Skin of body (tissue), 2 donors: Measurements from ENCODE around the gene MFSD2A. TPM values are rescaled to one million over a fixed set of nuclear protein-coding genes. Genes with fewer than 3 reads are reported as not detected.
"Not testable (repeated sequence)": the region's sequence is repeated elsewhere in the genome, so short reads cannot be mapped to it uniquely, and the experiment has no call there.

ENCODE experiments used
- DNase-seq: peaks from one replicate; lab custom pipeline; 2025; lab: John Stamatoyannopoulos, UW
- total RNA-seq: library from RNA; depleted of rRNA; stranded (reverse); fragments of >200 nt; gene quantifications from one replicate; pipeline ENCODE4 v1.2.3, GENCODE V29; 2014

MFSD2A gene
- total RNA-seq, 1 donor from 2014 or later, result 16.2 TPM

DNA sequence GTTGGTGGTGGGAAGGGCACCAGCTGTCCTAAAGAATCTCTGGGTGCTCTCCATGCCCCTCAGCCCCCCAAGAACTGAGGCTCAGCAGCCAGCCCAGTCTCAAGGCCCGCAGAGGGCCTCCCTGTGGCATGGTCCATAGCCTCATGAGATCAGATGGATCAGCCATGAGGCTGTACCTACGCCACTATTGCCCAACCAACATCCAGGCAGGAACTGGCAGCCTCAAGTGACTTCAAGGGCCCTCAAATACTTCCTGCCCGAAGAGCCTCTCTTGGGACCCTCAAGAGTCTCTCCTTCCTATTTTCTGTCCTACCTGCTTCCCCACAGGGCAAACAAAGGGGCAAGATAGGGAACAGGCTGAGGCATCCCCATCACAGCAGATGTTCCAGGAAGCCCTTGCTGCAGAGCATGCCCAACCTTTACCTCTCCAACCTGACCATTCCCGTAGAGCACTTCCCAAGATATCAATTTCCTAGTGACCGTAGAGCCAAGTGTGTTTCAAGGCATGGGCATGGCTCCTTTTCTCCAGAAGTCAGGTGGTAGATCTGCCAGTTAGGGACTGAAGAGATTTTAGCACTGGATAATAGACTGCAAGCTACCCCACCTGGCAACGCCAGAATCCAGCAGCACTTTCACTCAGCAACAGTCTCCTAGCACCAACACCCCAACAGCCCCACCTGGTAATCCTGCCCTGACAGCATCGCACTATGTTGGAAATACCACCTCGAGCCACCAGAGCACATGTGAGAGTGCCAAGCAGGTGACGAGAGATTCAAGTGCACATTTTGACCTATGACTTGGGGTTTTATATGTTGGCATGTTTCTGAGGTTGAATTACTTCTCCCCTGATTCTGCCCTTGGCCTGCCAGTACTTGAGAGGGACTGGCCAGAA lies 13.7 kb upstream of the MFSD2A start:
- DNase-seq, result no peak

DNA sequence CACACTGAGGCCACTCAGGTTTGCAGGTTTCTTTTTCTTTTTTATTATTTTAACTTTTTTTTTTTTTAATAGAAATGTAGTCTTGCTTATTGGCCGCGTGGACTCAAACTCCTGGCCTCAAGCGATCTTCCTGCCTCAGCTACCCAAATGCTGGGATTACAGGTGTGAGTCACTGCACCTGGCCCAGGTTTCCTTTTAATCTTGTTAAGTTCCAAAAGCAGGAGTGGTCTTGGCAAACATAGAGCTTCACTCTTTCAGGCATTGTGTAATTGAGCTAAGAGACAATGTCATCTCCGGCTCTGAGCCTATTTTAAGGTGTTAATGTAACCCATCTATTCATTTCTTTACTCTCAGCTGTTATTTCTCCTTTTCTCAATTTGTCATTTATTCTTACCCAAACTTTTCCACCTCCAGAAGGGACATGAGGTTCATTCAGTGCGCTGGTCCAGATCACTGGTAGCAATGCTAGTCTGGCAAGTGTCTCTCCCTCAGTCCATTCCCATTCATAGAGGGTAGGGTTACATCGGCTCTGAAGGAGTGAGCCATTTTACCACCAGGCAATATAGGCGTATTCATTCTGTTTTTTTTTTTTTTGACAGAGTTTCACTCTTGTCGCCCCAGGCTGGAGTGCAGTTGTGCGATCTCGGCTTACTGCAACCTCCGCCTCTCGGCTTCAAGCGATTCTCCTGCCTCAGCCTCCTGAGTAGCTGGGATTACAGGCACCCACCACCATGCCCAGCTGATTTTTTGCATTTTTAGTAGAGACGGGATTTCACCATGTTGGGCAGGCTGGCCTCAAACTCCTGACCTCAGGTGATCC lies 11.3 kb upstream of the MFSD2A start:
- DNase-seq, result no peak

DNA sequence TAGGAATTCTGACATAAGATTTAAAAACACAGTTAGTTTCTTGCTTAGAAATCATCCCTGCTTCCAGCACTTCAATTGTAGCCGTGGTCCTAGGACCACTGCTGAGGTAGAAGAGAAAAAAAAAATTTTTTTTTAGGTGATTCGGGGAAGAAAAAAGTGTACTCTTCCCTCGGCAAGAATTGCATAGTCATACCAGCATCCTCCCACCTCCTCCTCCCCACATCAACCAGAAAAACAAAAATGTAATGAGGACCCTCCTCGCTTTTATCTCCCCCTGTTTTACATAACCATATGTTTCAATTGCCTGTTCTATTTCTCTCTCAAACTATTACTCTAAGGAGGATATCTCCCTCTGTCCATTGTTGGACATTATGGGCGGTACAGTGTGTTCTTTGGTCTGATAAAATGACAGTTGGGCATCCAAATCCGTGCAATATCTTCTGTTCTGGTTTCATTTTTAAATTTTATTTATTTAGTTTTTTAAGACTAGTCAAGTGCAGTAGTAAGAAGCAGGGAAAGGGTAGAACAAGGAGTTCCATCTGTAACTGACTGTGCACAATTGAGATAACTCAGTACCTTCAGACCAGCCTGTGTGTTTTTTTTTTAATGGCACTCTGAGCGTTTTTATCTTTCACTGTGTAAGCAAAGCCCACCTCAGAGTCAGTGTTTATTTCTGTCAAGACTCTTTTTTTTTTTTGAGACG lies 10.4 kb upstream of the MFSD2A start:
- no peak for DNase-seq

DNA sequence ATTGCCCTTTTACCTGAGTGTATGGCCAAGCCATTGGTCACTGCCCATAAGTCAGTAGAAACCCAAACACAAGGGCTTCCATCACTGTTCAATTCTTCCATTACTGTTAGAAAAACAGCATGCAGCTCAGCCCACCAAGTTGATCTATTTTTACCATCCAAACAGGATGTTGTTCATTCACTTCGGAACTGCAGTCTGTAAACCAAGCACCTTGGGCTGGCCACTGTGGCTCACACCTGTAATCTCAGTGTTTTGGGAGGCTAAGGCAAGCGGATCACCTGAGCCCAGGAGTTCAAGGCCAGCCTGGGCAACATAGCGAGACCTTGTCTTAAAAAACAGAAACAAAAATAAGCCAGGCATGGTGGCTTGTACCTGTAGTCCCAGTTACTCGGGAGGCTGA lies 8.7 kb upstream of the MFSD2A start:
- DNase-seq, result no peak

DNA sequence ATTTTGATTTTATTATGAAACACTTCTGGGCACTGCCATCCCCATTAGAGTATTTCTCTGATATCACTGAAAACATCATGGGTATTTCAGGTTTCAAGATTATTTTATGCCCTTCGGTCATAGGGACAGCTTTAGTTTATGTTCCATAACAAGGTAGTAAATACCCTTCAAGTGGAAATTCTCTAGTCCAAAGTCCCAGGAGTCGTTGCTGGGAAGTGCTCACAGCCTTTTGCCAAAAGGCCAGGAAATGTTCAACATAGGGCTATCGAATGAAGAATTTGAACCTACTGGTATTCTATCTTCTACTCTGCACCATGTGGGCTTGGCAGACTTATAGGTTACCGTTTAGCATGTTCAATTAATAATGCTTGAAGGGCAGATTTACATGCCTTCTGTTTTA lies 7.7 kb upstream of the MFSD2A start:
- DNase-seq, result no peak

DNA sequence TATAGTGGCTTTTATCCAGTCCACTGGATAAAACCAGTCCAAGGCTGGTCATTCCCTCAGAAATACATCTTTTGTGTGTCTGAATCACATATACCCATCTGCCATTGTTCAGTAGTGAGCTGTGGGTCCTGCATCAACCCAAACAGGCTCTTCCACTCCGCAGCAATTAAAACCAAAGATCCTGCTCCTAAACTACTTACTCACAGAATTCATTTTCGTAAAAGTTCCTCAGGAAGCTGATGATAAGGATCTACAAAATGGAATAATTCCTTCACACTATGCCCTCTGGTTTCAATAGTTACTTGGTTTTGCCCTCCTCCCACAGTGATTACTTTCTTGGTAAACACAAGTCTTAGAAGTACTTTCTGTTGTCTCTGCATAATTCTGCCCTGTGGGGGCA lies 5.1 kb upstream of the MFSD2A start:
- DNase-seq, result no peak

DNA sequence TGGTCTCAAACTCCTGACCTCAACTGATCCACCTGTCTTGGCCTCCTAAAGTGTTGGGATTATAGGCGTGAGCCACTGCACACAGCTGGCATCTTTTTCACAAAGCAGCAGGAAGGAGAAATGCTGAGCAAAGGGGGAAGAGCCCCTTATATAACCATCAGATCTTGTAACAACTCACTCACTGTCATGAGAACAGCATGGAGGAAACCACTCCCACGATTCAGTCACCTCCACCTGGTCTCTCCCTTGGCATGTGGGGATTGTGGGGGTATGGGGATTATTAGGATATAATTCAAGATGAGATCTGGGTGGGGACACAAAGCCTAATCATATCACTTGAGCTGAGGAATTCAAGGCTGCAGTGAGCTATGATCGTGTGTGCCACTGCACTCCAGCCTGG lies 3.0 kb upstream of the MFSD2A start:
- no peak for DNase-seq

DNA sequence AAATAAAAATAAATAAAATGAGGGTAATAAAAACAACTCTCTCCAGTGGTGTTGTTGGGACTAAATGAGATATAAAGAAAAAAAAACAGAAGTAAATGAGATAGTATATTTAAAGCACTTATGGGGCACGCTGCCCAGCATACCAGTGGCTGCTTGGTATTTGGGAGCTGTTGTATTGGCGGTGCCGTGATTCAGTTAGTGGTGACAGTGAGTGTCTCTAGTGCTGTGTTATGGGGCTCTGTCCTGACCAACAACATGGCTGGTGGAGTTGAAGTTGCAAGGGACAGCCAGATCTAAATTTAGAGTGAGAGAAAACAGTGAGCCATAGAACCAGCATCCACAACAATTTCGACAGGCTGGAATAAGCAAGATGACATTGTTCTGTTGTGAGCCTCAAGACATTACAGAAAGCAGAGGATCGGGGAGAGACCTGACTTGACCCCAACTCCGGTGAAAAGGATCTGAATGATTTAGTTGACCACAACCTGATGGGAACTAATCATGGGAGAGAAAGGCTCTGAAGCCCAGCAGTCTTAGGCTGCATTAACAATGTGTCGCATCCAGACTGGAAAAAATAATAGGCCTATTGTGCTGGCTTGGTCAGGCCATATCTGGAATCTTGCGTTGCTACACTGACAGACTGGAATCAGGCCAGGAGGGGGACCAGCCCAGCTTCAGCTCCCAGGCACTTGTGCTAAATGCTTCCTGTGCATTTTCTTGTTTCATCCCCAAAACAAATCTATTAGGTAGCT lies 2.4 kb upstream of the MFSD2A start:
- no peak for DNase-seq

DNA sequence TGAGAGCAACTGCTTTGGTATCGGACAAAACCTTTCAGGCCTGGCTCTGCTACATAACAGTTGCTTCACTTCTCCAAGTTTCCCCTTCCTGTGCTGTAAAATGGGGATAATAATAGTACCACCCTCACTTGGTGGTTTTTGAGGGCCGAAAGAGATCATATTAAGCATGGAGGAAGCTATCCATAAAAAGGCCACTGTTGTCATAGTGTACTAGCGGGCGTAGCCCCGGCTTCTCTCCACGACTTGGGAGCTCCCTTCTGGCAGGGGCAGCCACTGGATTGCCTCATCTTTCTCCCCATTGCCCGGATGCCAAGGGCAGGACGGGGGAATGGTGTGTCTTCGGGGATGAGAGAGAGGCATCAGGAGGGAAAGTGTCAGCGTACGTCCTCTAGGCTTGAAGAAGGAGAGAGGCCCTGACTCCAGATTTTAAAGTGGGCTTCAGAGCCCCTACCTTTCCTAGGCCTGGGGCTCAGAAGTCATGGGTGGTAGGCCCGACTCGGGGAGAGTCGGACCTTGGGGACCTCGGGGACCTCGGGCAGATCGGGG lies 548 bp upstream of the MFSD2A start:
- DNase-seq, result no peak

DNA sequence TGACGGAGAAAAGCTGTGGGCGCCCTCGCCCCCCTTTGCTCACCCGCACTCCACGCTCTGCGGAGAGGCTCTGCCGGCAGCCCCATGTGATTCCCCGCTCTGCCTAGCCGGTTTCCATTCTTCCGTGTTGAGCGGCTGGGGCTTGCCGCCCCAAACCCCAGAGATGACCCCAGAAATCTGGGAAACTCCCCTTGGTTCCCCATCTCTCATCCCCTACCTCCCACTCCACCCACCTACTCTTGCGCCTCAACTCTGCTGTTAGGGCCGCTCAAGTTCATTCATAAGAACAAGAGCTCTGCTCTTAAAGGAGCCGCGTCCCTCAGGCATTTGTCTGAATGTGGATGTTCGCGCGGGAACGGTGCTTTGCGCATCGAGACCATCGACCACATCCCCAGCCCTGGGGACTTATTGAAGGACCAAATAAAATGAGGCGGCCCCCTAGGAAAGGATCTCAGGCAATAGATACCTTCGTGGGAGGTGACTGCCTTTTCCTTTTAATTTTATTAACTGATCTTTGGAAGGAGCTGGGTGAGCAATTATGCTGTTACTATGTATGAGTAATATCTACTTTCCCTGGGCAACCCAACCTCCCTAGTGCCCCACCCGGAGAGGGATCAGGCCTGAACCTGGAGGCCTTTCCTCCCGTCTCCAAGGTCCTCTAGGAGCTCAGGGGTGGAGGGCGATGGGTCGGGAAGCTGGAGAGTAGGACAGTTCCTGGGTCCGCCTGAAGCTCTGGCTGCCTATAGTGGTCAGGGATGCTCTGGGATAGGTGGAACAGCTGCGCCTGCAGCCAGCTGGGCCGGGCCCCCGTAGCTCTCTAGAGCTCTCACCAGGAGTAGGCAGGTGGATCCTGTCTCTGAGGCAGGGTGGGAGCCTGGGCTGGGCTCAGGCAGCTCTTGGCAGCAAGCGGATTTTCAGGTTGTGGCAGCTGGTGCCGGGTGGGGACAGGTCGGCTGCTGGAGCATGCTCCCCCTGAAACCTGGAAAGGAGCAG lies 898 bp downstream of the MFSD2A start:
- DNase-seq, result no peak

DNA sequence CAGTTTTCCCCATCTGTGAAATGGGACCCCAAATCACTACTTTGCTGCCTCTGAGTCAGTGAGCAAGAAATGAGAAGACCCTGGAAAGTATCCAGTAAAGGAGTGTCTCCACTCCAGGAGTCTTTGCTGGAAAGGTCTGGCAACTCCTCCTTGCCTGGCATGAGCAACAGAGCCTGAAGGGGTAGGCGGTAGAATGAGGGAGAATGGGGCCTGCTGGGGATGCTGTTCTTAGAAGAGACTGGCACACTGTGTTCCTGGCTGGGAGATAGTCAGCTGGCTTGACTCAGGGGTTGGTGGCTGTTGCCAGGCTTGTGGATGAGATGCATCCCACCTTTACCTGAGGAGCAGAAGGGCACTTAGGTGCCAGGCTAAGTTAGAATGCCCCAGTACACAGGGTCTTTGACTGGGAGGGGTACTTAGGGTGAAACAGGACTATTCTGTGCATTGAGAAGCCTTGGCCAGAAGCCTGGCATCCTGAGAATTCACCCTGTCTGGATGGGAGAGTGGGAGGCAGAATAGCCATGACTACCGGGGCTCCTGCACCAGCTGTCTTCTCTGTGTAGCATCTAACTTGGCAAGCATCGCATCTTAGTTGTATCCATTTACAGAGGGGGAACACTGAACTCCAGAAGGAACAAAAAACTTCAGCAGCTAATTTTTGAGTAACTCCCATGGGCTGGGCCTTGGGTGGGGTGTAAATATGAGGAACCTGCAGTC lies 2.5 kb downstream of the MFSD2A start:
- no peak for DNase-seq

DNA sequence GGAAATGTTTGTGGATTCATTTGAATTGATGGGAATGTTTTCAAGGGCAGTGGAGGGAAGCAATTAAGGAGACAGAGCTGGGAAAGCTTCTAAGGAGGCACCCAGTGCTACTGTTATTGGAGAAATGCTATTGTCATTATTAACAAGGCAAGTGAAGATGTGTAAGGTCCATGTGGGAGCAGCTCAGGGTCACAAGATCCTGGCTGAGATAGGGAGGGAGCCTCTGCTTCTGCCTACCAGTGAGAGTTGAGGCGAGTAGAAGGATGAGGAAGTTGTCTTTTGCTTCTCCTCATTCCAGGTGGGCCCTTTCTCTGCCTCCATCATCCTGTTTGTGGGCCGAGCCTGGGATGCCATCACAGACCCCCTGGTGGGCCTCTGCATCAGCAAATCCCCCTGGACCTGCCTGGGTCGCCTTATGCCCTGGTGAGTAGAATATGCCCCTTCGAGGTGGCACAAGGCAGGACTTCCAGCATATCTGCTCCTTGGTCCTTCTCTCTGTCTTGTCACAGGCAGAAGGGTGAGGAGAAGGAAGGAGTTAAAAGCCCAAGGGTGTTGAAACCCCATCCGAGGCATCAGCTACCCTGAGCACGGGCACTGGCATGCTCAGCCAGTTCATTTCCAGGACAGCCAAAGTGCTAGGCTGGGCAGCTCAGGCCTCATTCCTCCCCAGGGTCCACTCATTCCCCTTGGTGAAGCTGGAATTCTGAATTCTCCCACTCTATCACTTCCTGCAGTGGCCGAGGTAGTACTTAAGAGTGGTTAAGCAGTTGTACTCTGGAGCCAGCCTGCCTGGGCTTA lies 3.7 kb downstream of the MFSD2A start:
- DNase-seq, result no peak

DNA sequence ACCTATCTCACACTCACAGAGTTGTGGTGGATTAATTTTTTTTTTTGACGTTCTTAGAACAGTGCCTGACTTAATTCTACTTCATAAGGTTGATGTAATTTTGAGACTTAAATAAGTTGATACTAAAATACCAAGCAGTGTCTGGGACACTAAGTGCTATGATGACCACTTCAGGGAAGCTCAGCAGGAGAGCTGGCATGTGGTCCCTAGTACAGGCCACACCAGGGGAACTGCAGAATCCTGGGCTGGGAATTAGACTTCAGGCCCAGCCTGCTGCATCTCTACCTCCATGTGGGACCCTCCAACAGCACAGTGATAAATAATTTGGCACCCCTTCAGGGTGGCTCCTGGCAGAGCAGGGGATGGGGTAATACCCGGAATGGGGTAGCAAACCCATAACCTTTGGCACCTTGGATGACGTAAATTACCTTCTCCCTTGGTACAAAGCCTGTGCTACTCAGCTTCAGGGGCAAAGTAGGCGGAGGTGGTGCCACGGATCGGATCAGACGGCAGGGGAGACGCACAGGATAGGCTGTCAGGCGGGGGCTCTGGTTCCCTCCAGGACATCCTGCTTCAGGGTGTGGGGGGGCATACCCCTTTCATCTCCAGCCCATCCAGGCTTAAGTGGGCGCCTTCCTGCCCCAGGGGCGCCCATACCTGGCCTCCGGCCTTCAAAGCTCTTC lies 4.8 kb downstream of the MFSD2A start:
- DNase-seq, result no peak

DNA sequence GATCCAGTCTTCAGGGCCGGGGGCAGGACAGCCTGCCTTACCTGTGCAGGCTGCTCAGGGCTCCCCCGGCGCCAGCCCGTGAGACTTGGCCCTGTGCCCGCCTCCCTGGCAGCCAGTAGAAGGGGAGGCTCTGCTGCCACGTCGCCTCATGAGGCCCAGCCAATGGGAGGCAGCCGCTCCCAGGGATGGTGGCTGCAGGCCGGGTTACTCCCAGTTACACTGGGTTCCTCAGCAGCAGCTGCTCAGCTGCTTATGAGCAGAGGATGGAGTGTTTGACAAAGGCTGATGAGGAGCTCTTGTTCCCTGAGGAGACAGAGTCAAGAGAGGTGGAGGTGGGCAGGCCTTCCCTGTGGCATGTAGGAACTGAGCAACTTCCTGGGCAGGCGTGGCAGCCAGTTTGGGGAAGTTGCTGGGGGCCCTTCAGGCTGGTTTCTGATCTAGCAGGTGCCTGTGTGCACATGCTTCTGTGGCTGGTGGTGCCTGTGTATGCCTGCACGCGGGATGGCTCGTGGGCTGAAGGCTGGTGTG lies 5.5 kb downstream of the MFSD2A start:
- DNase-seq, result no peak

DNA sequence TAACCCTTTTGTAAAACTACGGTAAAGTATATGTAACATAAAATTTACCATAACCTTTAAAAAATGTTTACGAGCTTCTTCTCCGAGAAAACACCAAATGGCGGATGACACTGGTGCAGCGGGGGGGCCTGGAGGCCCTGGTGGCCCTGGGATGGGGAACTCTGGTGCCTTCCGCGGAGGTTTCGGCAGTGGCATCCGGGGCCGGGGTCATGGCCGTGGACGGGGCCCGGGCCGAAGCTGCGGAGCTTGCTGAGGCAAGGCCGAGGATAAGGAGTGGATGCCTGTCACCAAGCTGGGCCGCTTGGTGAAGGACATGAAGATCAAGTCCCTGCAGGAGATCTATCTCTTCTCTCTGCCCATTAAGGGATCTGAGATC lies 7.5 kb downstream of the MFSD2A start:
- no peak for DNase-seq

DNA sequence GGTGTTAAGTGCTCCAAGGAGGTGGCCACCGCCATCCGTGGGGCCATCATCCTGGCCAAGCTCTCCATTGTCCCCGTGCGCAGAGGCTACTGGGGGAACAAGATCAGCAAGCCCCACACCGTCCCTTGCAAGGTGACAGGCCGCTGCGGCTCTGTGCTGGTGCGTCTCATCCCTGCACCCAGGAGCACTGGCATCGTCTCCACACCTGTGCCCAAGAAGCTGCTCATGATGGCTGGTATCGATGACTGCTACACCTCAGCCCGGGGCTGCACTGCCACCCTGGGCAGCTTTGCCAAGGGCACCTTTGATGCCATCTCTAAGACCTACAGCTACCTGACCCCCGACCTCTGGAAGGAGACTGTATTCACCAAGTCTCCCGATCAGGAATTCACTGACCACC lies 8.0 kb downstream of the MFSD2A start:
- DNase-seq, result not testable (repeated sequence)

DNA sequence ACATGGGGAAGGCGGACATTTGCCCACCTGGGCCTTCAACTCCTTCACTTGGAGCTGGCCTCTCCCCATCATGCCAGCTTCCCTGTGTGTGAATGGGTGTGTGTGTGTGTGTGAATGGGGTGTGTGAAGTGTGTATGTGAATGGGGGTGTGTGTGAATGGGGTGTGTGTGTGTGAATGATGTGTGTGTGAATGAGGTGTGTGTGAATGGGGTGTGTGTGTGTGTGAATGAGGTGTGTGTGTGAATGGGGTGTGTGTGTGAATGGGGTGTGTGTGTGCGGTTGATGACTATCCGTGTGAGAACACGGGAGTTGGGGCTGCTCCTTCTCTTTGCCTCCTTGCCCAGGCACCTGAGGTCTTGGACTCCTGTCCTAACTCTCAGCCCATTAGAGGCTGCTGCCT lies 9.6 kb downstream of the MFSD2A start:
- no peak for DNase-seq
